ENCODE data around the gene GZMB.
"Not testable (repeated sequence)": the region's sequence is repeated elsewhere in the genome, so short reads cannot be mapped to it uniquely, and the experiment has no call there.

GZMB gene

GRCh38 chr14:24662753-24663152 is 28.8 kb upstream of the GZMB start:
- no peak for TF ChIP-seq CTCF (conservative IDR thresholded peaks at IDR 0.05; ENCODE audit: low read length)
- H3K4me3 ChIP-seq (ENCODE audit: low read length): no peak overlapping the region

GRCh38 chr14:24659916-24660570 is 26.1 kb upstream of the GZMB start:
- H3K4me3 ChIP-seq (ENCODE audit: low read length): no peak overlapping the region
- DNase-seq (ENCODE audit: low read depth): no peak
- TF ChIP-seq CTCF (conservative IDR thresholded peaks at IDR 0.05; ENCODE audit: low read length): no peak

More at GRCh38 chr14:24662753-24663152, 28.8 kb upstream of the GZMB start:
- no peak for DNase-seq (ENCODE audit: low read depth)

DNA sequence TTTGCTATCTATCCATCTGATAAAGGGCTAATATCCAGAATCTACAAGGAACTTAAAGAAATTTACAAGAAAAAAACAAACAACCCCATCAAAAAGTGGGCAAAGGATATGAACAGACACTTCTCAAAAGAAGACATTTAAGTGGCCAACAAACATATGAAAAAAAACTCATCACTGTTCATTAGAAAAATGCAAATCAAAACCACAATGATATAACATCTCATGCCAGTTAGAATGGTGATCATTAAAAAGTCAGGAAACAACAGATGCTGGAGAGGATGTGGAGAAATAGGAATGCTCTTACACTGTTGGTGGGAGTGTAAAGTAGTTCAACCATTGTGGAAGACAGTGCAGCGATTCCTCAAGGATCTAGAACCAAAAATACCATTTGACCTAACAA is 14.4 kb upstream of the GZMB start:
- DNase-seq (ENCODE audit: low read depth); H3K4me3 ChIP-seq (ENCODE audit: low read length): not testable (repeated sequence)

GRCh38 chr14:24639905-24640304 is 5.9 kb upstream of the GZMB start:
- TF ChIP-seq CTCF (conservative IDR thresholded peaks at IDR 0.05; ENCODE audit: low read length): no peak
- no peak for DNase-seq (ENCODE audit: low read depth)
- H3K4me3 ChIP-seq (ENCODE audit: low read length): no peak overlapping the region

- DNase-seq (ENCODE audit: low read depth): no peak
- no peak for TF ChIP-seq CTCF (conservative IDR thresholded peaks at IDR 0.05; ENCODE audit: low read length)
- H3K4me3 ChIP-seq (ENCODE audit: low read length): no peak overlapping the region
Observed at GRCh38 chr14:24639270-24639669, 5.3 kb upstream of the GZMB start.

- no peak for DNase-seq (ENCODE audit: low read depth)
- no peak overlapping the region for H3K4me3 ChIP-seq (ENCODE audit: low read length)
- TF ChIP-seq CTCF (conservative IDR thresholded peaks at IDR 0.05; ENCODE audit: low read length): no peak
Observed at GRCh38 chr14:24633353-24633752, 637 bp downstream of the GZMB start.

GRCh38 chr14:24632761-24633160 is 1.2 kb downstream of the GZMB start:
- H3K4me3 ChIP-seq (ENCODE audit: low read length): no peak overlapping the region
- no peak for TF ChIP-seq CTCF (conservative IDR thresholded peaks at IDR 0.05; ENCODE audit: low read length)
- no peak for DNase-seq (ENCODE audit: low read depth)

GRCh38 chr14:24632336-24632735 is 1.7 kb downstream of the GZMB start:
- no peak overlapping the region for H3K4me3 ChIP-seq (ENCODE audit: low read length)
- no peak for DNase-seq (ENCODE audit: low read depth)
- no peak for TF ChIP-seq CTCF (conservative IDR thresholded peaks at IDR 0.05; ENCODE audit: low read length)
